ENCODE measurements around the gene PAPPA.

The PAPPA gene

DNA sequence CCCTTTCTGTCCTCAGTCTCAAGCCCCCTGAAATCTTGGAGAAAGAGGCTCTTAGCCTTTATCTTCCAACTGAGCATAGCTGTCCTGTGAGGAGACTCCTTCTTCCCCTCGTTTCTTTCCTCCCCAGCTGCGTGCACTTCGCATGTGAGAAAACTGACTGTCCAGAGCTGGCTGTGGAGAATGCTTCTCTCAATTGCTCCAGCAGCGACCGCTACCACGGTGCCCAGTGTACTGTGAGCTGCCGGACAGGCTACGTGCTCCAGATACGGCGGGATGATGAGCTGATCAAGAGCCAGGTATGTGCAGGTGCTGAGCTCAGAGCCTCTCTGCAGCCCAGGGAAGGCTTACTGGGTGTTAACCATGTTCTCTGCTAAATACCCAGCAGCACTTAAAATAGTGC is 190.8 kb downstream of the PAPPA start:
- DNase-seq (ENCODE audit: low read depth, low spot score) = no peak

DNA sequence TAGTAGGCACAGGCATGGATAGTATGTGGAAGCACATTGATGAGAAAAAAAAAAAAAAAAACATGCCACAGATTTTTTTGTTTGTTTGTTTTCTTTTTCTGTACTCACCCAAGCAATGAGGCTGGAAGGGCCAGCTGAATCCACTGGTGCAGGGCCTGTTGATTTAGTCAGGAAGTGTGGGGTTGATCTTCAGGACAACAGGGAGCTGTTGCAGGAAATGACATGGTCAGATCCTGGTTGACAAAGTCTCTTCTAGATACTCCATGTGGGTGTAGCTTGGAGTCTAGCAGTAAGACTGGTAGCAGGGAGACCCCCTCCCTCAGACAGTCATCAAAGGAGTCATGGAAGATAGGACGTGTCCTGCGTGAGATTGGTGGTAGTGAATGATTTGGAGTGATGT is 191.8 kb downstream of the PAPPA start:
- no peak for DNase-seq (ENCODE audit: low read depth, low spot score)

DNA sequence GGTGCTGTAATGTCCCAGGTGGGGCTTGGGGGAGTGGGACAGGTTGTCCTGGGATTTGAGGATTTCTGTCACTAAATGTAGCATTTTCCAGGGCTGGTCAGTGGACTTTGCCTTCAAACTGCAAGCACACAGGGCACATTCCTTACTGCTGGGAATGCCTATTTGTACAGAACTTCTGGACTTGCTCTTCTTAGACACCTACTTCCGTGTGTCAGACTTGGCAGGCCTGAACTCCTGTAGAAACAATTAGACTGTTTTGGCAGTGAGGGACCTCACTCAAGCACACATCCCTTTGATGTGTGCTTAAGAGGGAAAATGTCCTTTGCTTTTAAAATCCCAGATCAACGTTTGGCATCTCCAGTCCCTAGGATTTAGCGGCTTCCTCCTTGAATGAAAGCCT is 192.2 kb downstream of the PAPPA start:
- no peak for DNase-seq (ENCODE audit: low read depth, low spot score)

DNA sequence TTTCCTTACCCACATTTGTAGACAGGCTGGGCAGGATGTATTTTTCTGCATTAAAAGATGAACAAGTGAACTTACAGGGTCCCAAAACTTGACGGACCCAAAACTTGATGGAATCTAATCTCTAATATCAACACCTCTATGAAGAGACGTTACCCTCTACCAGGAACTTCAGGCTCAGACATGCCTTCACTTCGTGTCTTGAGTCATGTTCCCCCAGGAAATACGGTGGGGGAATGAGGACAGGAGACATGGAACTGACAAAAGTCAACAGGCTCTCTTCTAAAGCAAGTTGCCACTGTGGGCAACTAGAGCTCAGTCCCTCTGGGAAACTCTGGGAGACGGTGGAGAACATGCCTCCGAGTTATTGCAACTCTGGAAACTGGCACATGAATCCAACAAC is 196.1 kb downstream of the PAPPA start:
- no peak for DNase-seq (ENCODE audit: low read depth, low spot score)

DNA sequence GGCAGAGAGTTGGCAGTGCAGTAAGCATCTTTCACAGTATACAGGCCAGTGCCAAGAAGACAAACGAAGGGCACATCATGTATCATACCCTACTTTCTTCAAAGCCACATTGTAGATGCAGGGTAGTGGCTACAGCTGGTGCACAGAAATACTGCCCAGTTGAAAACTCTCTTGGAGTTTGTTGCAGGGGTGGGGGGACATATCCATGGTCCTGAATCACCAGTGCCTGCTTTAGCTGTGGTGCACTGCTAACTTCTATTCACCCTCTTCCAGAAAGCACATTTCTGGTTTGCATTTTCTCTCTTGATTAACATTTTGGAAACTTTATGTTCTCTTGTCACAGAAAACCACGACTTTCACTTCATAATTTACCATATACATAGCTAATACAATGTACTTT is 196.6 kb downstream of the PAPPA start:
- no peak for DNase-seq (ENCODE audit: low read depth, low spot score)

DNA sequence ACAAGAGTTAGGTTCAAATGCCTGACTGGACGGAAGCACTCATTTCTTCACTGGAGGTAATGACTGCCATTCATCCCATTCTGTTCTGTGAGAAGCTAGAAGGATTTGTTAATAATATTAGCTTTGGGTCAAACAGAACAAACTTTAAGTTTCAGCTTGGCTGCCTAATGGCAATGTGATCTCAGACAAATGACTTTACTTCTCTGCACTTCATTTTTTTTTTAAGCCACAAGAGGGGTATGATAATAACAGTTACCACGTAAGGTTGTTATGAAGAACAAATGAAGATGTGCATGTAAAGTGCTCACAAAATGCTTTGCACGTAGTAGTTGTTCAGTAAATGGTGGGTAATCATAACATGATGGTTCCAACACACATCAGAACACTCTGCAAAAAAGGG is 199.4 kb downstream of the PAPPA start:
- DNase-seq (ENCODE audit: low read depth, low spot score) = no peak

DNA sequence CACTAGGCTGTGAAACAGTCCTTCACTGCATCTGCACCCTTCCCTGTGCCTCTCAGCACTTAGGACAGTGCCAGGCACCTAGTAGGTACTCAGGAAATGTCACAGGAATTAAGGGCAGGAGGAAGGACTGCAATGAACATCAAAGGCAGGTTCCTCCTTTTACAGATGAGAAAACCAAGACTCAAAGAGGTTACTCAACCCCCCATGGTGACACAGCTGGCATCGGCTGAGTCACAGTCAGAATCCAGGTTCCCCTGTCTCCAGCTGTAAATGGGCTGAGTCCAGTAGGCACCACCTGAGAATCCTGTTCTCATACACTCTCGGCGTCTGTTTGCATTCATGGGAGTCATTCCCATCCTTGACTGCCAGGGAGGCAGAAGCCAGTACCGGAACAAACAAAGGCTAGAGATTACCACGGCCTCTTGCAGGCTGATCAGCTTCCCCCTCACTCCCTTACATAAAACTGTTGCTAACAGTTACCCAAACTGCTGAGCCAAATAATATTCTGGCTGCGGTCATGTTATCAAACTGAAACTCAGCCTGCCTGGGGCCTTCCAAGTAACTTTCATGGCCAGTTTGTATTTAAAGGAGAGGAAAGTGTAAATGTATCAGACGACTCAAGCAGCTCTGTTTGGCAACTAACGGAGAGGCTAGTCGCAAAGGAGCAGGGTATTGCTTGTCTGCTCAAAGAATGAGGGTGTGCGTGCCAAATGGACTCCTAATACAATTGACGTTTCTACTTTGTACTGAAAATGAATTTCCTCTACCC is 201.7 kb downstream of the PAPPA start:
- DNase-seq (ENCODE audit: low read depth, low spot score) = no peak

DNA sequence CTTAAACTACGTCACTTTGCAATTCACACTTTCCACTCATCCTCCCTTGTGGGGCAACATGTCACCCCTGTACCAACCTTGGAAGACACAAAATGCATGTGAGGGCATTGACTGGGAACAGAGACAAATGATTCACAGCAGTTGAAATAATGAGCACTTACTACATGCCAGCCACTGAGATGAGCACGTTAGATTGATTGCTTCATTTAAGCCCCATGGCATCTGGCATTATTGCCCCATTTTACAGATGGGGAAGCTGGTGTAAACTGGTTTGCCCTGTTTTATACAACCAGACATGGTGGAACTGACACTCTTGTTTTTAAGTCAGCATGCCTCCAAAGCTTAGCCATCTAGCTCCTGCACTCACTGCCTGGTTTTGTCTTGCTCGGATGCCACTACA is 204.7 kb downstream of the PAPPA start:
- DNase-seq (ENCODE audit: low read depth, low spot score) = no peak

DNA sequence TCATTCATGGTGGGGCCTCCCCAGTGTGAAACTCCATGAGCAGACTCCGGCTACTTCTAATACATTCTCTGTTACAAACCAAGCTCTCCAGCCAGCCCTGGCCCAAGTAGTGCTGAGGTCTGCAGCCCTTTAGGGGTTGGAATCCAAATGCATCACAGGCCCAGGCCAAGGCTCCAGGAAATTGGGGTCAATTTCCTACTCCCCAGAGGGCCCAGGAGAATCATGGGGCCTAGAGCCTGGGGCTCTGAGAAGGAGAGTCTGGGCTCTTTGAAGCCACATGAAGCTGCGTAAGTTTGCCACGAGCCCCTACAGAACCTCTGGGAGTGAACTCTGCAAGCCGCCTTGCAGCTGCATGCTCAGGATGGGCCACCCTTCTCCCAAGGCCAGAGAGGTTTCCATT is 206.4 kb downstream of the PAPPA start:
- no peak for DNase-seq (ENCODE audit: low read depth, low spot score)

DNA sequence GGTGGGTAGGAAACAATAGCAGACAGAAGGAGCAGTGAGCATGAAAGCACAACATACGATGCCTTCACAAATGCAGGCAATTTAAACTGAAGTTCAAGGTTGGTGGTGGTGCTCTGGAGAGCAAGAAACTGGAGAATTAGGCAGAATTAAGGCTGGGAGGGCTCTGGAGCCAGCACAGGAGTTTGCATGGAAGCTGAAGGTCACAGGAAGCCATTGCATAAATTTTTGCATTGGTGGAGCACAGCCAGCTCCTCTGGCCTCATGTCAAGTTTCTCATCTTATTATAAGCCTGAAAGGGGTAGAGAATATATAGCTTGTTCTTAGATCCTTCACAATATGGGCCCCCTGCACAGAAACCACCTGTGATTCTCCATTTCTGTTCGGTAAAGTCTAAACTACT is 207.4 kb downstream of the PAPPA start:
- no peak for DNase-seq (ENCODE audit: low read depth, low spot score)

DNA sequence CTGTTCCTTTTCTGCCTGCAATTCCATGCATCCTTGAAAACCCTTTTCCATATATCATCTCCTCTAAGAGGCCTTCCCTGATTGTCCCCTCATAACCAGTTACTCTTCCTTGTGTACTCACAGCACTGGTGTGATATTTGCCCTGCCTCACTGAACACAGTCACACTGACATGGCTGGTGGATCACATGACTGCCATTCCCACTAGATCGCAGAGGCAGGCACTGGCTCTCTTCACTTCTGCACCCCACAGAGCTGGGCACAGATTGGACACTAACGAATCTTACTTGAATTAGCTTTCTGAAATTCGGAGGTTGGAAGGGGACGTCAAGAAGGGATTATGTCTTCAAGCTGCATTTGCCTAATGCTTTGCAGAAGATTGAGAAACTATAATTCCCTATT is 208.0 kb downstream of the PAPPA start:
- no peak for DNase-seq (ENCODE audit: low read depth, low spot score)

DNA sequence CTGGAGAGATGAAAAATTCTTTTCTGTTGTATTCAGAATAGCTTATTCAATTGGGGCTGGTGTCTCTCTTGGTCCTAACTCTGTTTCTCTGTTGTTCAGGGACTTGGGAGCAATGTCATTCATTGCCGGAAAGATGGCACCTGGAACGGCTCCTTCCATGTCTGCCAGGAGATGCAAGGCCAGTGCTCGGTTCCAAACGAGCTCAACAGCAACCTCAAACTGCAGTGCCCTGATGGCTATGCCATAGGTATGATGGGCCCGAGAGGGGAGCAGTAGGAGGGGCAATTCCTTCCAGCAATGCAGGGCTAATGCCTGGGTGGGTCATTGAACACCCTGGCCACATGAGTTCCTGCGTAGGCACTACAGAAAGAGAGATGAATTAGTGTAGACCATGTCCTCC is 208.9 kb downstream of the PAPPA start:
- no peak for DNase-seq (ENCODE audit: low read depth, low spot score)

DNA sequence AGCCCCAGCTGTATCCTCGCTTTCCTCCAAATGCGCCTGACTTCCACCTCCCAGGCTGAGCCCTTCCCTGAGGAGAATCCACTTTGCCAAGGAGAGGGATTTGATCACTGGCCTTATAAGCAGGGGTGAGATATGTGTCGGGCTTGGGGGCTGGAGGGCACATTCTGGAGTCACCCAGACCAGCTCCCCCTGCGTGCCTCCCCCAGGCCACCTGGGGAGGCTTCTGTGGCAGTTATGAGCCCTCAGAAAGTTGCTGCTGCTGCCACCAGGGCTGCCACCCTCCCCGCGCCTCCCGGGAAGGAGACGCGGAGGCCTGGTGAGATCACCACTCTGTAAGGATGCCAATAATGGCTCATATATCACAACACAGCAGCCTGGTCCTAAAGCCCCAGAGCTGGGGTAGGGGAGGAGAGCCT is 211.5 kb downstream of the PAPPA start:
- no peak for DNase-seq (ENCODE audit: low read depth, low spot score)

DNA sequence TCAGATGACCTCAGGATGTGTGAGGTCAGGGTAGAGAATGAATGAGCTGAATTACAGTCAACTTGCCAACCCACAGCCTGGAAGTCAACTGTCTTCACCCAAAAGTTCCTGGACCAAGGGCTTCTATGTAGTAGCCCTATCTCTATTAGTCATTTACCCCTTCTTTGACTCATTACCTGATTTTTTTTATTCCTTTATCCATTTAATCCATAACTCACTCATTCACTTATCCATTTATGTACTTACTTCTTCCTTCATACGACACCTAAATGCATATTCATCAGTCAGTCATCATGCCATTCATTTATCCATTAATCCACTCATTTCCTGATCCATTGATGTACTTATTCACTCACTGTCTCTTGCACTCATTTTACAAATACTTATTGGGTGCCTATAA is 212.7 kb downstream of the PAPPA start:
- DNase-seq (ENCODE audit: low read depth, low spot score) = no peak

DNA sequence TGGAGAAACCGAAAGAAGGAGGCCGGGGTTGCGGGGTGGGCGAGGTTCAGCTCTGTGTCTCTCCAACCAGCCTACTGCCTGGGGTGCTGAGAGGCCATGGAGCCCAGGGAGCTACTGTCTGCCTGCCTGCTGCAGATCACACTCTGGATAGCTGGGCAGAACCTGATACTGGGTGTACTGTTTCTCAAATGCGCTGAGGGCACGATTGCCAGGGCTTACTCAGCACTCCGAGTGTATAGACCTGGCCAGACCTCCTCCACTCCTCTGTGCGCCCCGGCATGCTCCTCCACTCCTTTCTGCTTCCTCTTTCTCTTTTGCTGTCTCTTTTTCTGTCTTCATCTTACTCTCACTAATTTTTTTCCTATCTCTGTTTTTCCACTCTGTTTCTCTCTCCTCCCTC is 215.1 kb downstream of the PAPPA start:
- DNase-seq (ENCODE audit: low read depth, low spot score) = no peak

DNA sequence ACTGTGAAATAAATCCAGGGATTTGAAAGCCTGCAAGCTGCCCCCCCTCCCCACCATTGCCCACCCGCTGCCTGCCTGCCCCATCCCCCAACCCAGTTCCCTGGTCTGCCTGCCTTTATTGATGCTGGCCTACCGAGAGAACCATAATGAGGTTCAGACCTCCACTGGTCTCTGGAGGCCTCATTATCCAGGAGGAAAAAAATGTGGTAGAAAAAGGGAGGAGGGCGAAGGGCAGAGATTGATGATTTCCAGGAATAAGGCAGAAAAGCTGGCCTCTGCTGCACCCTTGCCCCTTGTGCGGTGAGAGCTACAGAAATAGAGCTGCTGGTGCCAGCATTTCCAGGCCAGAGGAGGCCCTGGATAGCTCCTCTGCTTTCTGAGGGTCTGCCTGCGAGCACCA is 216.1 kb downstream of the PAPPA start:
- DNase-seq (ENCODE audit: low read depth, low spot score) = no peak

DNA sequence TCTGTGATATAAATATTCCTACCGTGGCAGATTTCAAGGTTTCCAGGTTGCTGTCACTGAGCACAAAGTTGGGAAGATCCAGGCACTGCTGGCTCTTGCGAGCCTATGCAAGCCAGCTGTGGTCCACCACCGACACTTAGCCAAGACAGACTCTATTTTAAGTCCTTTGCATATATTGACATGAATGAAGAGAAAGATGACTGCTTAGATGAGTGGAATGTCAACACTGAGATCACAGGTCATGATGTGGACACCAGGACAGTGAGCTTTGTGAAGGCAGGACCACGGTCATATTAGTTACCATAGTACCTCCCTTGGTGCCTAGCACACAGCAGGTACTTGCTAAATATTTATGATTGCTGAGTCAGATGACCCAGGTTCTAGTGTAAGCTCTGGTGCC is 217.0 kb downstream of the PAPPA start:
- no peak for DNase-seq (ENCODE audit: low read depth, low spot score)

DNA sequence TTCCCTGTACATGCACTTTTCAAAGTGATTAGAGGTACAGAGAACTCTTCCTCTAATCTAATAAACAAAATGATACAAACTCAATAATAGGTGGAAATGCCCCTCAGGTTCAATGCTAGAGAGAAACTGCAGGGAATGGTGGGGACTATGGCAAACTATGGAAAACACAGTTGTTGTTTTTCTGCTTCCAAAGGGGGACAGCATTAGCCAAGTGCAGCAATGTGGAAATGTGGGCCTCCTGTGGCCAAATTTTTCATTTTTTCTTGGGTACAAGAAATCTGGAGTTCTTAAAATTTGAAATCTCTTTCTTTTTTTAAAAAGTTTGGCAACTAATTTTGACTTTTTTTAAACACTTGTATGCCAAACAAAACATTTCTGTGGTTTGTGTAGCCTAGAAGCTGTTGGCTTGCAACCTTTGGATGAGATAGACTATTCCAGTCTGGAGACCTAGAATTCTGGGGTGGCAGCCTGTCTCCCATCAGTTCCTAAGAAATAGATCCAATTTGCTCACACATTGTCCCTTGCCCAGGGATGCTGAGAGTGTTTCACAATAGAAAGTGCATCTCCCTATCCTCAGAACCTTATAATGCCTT is 218.6 kb downstream of the PAPPA start:
- DNase-seq (ENCODE audit: low read depth, low spot score) = no peak

DNA sequence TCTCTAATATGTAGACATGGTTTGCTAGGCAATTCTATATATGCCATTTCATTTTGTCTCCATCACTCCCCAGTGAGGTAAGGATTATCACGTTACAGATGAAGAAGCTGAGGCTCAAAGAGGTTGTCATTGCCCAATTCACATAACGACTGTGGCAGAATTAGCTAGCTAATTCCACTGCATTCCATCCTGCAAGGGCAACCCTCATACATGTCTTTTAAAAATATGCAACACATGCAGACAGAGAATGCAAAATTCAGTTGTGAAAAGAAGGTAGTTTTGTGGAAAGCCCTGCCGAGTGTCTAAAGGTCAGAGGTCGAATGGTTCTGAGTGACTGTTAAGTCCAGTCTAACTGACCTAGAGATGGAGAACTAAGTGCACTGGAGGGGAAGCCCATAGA is 219.2 kb downstream of the PAPPA start:
- no peak for DNase-seq (ENCODE audit: low read depth, low spot score)

DNA sequence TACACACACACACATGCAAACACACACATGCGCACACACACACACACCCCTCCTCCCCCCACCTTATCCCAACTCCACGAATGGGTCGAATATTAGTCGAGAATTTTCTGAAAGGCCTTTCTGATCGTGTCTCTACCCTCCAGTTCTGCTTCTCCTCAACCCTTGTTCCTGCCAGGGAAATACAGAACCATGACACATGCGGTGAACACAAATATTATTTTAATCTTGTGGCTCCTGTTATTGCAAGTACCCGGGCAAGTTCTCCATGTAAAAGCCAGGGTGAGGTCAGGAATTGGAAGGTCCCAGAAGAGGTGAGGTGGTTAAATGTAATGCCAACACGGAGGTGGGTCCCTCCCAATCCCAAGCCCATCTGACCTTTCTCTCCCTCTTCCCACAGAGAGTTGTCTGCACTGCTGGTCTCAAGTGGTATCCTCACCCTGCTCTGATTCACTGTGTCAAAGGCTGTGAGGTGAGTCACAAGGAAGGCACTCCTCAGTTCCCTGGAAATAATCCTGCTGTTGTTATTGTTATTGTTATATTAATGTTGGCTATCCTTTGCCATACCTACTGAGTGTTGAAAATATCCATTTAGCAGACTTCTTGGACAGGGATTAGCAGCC is 223.7 kb downstream of the PAPPA start:
- peak; percentile 90 for DNase-seq (ENCODE audit: low read depth, low spot score)

DNA sequence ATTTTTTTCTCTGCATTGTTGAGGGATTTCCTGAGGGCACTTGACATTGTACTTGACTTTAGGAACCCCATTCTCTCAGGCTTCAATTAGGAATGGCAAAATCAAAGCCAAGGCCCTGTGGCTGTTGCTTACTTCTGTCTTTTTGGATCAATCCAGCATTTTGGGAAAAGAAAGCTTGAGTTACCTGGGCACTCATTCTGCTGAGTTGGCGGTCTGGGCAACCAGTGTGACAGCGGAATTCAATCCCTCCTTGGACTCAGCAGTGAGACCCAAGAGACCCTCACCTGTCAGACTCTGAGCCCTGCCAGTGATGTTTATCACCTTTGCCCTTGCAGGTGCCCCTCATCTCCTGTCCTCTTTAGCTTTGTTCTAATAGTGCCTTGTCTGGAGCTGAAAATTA is 225.3 kb downstream of the PAPPA start:
- no peak for DNase-seq (ENCODE audit: low read depth, low spot score)

DNA sequence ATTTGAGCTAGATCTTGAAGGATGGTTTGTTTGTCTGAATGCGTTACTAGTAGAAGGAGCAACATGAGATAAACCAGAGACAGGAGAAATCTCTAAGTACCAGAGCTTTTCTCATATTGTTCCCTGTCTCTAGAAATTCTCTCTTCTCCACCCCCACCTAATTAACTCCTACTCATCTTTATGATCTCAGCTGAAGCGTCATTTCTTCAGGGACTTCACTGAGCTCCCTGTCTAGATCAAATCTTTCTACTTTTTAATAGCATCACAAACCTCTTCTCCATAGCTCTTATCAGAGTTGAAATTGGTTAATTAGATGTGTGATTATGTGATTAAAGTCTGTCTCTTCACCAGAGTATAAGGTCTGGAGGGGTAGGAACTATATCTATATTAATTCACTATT is 226.2 kb downstream of the PAPPA start:
- no peak for DNase-seq (ENCODE audit: low read depth, low spot score)

DNA sequence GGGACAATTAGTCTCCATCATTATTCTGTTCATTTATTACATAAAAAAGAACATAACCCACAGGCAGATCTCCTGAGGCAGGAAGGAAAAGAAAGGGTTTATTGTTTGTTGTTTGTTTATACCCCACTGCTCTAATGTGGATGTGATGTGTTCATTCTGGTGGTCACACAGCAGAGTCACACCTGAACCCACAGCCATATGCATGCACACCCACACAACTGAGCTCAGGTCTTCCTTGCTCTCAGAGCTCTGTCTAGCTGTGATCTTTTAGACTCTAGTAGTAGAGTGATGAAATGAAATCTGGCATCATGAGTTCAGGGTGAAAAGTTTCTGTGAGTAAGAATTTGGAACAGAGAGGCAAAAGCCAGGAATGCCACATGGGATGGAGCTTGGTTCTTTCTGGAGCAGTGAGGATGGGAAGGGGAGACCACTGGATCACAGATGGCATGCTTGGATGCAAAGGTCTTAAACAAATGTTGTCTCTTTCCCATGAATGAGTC is 227.0 kb downstream of the PAPPA start:
- DNase-seq (ENCODE audit: low read depth, low spot score) = no peak
